Common myeloid progenitor, CD34-positive (primary cell): ENCODE data around the gene PKHD1.

Source experiments
- CTCF ChIA-PET: fragments of 350-600 bp; sonication (Branson Sonifier 250); formaldehyde crosslinking; loops from one replicate; lab custom pipeline; 2021; ENCODE audit warnings: antibody characterized with exemption; lab: Charles Lee
- POLR2A ChIA-PET: fragments of 350-600 bp; sonication (Branson Sonifier 250); formaldehyde crosslinking; loops from one replicate; lab custom pipeline; 2021; ENCODE audit warnings: antibody characterized with exemption; lab: Charles Lee
- DNase-seq, 3 donors: peaks; one replicate each; pipeline versions ENCODE4 v3.0.0 to v3.0.0-alpha.2; 2013
- H3K27ac ChIP-seq, 2 experiments: 1 replicate in 1 of 2; 2 replicates in 1 of 2; pipeline ENCODE4 v1.7.0; 2013; ENCODE audit warnings: inconsistent platforms in 2 of 2, low read length in 2 of 2, mild to moderate bottlenecking in 2 of 2, low read depth in 1 of 2, moderate library complexity in 1 of 2; ENCODE audit not compliant: severe bottlenecking in 2 of 2, insufficient read depth in 1 of 2, poor library complexity in 1 of 2
- H3K27me3 ChIP-seq, 5 experiments: replicated peaks in 2 of 5; 1 replicate in 3 of 5; 2 replicates in 2 of 5; pipeline versions ENCODE4 v1.6.1 to v1.7.0; 2013; ENCODE audit warnings: low read length in 4 of 5, mild to moderate bottlenecking in 2 of 5, moderate library complexity in 2 of 5, inconsistent platforms in 1 of 5; ENCODE audit not compliant: insufficient read depth in 5 of 5, control insufficient read depth in 4 of 5
- H3K36me3 ChIP-seq, 4 experiments: 1 replicate in 2 of 4; 2 replicates in 2 of 4; pipeline versions ENCODE4 v1.6.1 to v1.7.0; 2013; ENCODE audit warnings: low read length in 3 of 4, control low read depth in 1 of 4, mild to moderate bottlenecking in 1 of 4; ENCODE audit not compliant: control insufficient read depth in 4 of 4, insufficient read depth in 4 of 4
- H3K4me1 ChIP-seq, 4 experiments: 1 replicate in 3 of 4; 2 replicates in 1 of 4; pipeline versions ENCODE4 v1.6.1 to v1.7.1; 2013; ENCODE audit warnings: low read length in 3 of 4, mild to moderate bottlenecking in 3 of 4, control low read depth in 1 of 4, inconsistent platforms in 1 of 4, moderate library complexity in 1 of 4; ENCODE audit not compliant: control insufficient read depth in 4 of 4, insufficient read depth in 4 of 4; ENCODE audit errors: control extremely low read depth in 1 of 4
- H3K4me3 ChIP-seq, 7 experiments: 1 replicate in 4 of 7; 2 replicates in 3 of 7; pipeline versions ENCODE4 v1.5.1 to v1.7.0; 2013; ENCODE audit warnings: mild to moderate bottlenecking in 7 of 7, low read length in 6 of 7, moderate library complexity in 6 of 7, inconsistent platforms in 2 of 7, low read depth in 2 of 7, control low read depth in 1 of 7; ENCODE audit not compliant: insufficient read depth in 4 of 7, control insufficient read depth in 1 of 7; ENCODE audit errors: extremely low read depth in 1 of 7
- H3K9me3 ChIP-seq, 5 experiments: 1 replicate in 4 of 5; 2 replicates in 1 of 5; pipeline versions ENCODE4 v1.6.1 to v1.7.1; 2013; ENCODE audit warnings: low read length in 4 of 5, mild to moderate bottlenecking in 2 of 5, inconsistent platforms in 1 of 5, low read depth in 1 of 5, moderate library complexity in 1 of 5; ENCODE audit not compliant: control insufficient read depth in 4 of 5, insufficient read depth in 2 of 5; ENCODE audit errors: control extremely low read depth in 1 of 5
- WGBS: methylation state at CpG from one replicate; pipeline ENCODE4 v1.1.5; 2013; ENCODE audit not compliant: insufficient coverage; 5-methylcytosine and 5-hydroxymethylcytosine counted together

PKHD1 gene

DNA sequence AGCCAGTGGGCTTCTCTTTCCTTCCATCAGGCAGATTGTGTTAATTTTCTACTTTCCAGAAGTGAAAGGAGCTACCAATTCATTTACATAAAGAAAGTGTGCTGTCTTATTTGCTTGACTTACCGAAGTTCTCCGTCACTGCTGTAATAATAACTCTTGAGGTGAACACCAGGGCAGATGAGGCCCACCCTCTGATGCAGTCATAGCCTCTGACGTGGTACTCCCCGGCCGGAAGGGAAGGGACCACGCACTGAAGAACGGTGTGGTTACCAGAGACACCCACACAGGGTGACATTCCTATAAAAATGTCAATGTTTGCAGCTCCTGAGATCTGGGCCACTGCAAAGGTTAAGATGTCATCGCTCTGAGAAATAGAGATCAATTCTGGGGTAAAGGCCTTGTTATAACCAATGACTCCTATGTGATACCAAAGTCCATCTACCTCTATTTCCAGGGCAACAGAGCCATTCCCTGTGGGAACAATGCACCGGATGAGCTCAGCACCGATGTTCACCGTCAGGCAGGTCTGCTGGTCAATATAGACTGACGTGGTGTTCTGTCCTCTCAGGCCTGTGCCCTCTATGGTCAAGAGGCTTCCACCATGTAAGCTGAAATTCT lies 62.9 kb downstream of the PKHD1 start:
- no peaks in the 10 kb centered on the region for H3K4me1 ChIP-seq
- H3K4me3 ChIP-seq = no peak overlapping the region
- no peaks in the 10 kb centered on the region for H3K9me3 ChIP-seq
- no peaks in the 10 kb centered on the region for H3K36me3 ChIP-seq
- DNase-seq = no peak
- WGBS = 98% methylated on average over 11 of the region's 12 CpGs
- no peak overlapping the region for H3K27ac ChIP-seq
- CTCF ChIA-PET = interaction anchor here (1.4 to 1.5 kb wide), 2 partner anchors 26 to 1210 kb away, joined by 3 read pairs; no protein-coding TSS in a partner anchor
- H3K27me3 ChIP-seq = peaks cover 0 to 4% (median 0%) of the 10 kb centered on the region in 5 experiments
- POLR2A ChIA-PET = no interaction called here

DNA sequence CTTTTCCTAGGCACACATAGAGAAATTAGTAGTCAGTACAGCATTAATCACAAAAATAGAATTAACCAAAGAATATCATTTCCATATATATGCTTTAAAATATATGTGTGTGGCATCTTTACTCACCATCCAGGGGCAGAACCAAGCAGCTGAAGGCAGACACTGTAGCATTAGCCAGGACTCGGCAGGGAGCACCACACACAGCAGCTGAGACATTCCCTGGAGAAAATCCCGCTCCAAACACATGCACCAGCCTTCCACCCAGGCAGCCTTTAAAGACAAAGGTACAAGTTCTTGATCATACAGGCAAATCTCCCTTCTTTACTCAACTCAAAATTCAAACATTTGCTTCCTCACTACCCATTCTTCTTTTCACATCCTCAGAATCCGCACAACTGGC lies 64.7 kb downstream of the PKHD1 start:
- no peaks in the 10 kb centered on the region for H3K9me3 ChIP-seq
- H3K4me1 ChIP-seq = no peaks in the 10 kb centered on the region
- H3K27me3 ChIP-seq = peaks cover 0 to 4% (median 0%) of the 10 kb centered on the region in 5 experiments
- DNase-seq = no peak
- POLR2A ChIA-PET = no interaction called here
- no peak overlapping the region for H3K27ac ChIP-seq
- H3K4me3 ChIP-seq = no peak overlapping the region
- CTCF ChIA-PET = interaction anchor here (1.0 to 1.6 kb wide), 5 partner anchors 10 to 167 kb away, joined by 3 to 6 read pairs (median 5); no protein-coding TSS in a partner anchor
- H3K36me3 ChIP-seq = no peaks in the 10 kb centered on the region
- WGBS = 80% methylated on average over 2 of the region's 3 CpGs

DNA sequence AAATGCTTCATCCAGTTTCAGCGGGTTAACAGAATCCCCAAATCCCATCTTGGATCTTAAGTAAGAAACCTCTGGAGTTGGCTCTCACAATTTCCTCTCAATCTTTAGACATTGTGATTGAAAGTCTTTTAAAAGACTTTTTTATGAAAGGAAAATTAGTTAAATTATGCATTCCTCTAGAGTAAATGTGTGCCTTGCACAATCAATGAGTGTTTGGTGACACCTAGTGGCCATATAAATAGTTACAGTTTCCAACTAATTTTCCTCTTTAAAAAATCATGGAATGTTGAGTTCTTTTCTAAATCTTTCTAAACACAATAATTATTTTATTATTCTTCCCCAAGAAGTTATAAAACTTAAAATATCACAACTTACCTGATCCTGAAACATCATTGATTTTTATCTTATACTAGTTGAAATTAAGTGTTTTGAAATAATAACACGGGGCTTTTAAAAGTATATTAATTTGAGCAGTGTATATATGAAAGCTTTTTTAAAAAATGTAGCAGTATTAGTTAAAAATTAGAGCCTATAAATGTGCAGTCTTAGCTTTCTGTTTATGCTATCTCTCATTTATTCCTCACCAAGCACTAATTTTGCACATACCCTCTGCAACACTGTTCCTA lies 66.4 kb downstream of the PKHD1 start:
- CTCF ChIA-PET = interaction anchor here (1.0 to 1.9 kb wide), 5 partner anchors 10 to 174 kb away, joined by 3 to 9 read pairs (median 5); no protein-coding TSS in a partner anchor
- WGBS = no CpG with 5 or more reads among the region's 2 CpGs
- H3K4me3 ChIP-seq = no peak overlapping the region
- H3K27ac ChIP-seq = no peak overlapping the region
- peak; percentile 22 to 50 (median 41) for DNase-seq
- H3K4me1 ChIP-seq = no peaks in the 10 kb centered on the region
- H3K36me3 ChIP-seq = no peaks in the 10 kb centered on the region
- H3K9me3 ChIP-seq = no peaks in the 10 kb centered on the region
- H3K27me3 ChIP-seq = peaks cover 0 to 4% (median 0%) of the 10 kb centered on the region in 5 experiments
- POLR2A ChIA-PET = no interaction called here

DNA sequence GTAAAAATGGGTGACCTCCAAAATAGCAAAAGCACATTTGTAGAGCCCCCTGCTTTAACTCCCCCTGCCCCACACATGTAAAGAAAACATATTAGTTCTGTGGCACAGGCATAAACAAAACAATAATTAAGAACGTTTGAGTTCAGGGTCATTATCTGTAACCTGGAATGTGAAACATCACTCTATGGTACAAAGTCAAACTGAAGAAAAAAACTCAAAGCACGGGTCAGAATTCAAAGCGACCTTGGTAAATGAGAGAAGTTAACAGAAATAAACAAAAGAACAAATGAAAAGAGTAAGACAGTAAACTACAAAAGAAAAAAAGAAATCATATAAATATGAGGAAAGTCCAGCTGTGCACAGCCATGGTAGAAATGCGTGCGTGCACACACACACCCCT lies 67.5 kb downstream of the PKHD1 start:
- WGBS = no CpG with 5 or more reads among the region's 5 CpGs
- POLR2A ChIA-PET = no interaction called here
- H3K36me3 ChIP-seq = no peaks in the 10 kb centered on the region
- no peak for DNase-seq
- no peak overlapping the region for H3K4me3 ChIP-seq
- no peaks in the 10 kb centered on the region for H3K4me1 ChIP-seq
- no peaks in the 10 kb centered on the region for H3K9me3 ChIP-seq
- H3K27ac ChIP-seq = no peak overlapping the region
- H3K27me3 ChIP-seq = peaks cover 0 to 2% (median 0%) of the 10 kb centered on the region in 5 experiments
- CTCF ChIA-PET = interaction anchor here (0.8 to 1.9 kb wide), 3 partner anchors 9 to 1891 kb away, joined by 3 to 9 read pairs (median 3); no protein-coding TSS in a partner anchor

DNA sequence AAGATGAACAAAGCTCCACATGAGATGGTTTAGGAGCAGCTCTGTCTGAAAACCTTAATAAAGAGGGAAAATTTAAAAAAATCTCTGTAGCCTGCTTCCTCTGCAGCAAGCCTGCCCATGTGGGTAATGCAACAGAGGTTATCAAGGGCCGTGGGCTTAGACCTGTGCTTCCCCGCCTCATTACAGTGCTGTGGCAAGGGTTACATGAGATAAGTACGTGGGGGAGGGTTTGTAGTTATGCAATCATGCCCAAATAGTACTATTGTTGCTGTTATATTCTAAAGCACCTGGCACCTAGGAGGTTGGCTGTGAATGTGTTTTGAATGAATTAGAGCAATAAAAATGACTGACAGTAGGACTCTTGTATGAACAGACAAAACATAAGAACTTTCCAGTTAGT lies 68.3 kb downstream of the PKHD1 start:
- no peaks in the 10 kb centered on the region for H3K4me1 ChIP-seq
- H3K27ac ChIP-seq = no peak overlapping the region
- H3K9me3 ChIP-seq = no peaks in the 10 kb centered on the region
- no peak overlapping the region for H3K4me3 ChIP-seq
- no peaks in the 10 kb centered on the region for H3K27me3 ChIP-seq
- H3K36me3 ChIP-seq = no peaks in the 10 kb centered on the region
- ChIA-PET POLR2A (no interaction called here), CTCF (interaction anchor here (1.0 to 1.9 kb wide), 2 partner anchors 8 to 85 kb away, joined by 3 to 9 read pairs; no protein-coding TSS in a partner anchor)
- DNase-seq = peak in 1 of 3 donors; percentile 6
- 100% methylated on average over 2 of the region's 3 CpGs for WGBS

DNA sequence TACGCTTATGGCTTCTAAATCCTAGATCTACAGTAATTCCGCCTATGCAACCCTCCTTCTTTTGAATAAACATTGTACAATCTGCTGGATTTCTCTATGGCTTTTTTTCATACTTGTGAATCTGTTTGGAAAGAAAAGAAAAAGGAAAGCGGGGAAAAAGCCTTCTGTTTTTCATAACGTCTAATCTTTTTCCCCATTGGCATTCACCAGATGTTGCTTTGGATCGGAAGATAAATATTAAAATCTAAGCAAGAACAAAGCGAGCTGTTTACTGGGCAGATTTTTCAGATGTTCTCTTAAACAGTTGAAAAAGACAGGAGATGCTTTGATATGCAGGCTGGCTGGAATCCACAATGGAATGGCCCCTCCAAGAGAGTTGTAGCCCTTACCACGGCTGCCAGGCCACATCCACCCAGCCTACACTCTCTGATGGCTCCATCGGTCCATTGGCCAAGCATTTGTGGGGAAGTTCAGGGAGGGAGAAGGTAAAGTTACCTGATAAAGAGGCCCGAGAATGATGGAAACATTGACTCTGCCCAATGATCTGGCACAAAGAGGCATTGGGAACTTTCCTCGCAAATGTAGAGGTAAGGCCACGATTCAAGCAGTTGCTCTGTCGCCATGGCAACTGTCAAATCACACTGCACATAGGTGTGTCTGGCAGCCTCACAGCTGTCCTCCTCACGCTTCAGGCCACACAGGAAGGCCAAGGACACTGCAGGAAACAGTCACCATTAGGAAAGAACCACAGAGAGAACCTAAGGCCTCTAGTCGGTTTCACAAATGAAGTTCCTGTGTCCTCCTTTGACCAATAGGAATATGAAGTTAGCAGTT lies 70.3 kb downstream of the PKHD1 start:
- Histone ChIP-seq H3K4me3 (no peak overlapping the region), H3K9me3 (no peaks in the 10 kb centered on the region), H3K27ac (no peak overlapping the region), H3K27me3 (no peaks in the 10 kb centered on the region), H3K36me3 (no peaks in the 10 kb centered on the region), H3K4me1 (peaks cover 0 to 3% (median 0%) of the 10 kb centered on the region in 4 experiments)
- WGBS = 87% methylated on average over 9 of the region's 14 CpGs
- no peak for DNase-seq
- POLR2A ChIA-PET = no interaction called here
- CTCF ChIA-PET = no interaction called here
